ENCODE data around the gene RASA2.

The RASA2 gene, protein sequence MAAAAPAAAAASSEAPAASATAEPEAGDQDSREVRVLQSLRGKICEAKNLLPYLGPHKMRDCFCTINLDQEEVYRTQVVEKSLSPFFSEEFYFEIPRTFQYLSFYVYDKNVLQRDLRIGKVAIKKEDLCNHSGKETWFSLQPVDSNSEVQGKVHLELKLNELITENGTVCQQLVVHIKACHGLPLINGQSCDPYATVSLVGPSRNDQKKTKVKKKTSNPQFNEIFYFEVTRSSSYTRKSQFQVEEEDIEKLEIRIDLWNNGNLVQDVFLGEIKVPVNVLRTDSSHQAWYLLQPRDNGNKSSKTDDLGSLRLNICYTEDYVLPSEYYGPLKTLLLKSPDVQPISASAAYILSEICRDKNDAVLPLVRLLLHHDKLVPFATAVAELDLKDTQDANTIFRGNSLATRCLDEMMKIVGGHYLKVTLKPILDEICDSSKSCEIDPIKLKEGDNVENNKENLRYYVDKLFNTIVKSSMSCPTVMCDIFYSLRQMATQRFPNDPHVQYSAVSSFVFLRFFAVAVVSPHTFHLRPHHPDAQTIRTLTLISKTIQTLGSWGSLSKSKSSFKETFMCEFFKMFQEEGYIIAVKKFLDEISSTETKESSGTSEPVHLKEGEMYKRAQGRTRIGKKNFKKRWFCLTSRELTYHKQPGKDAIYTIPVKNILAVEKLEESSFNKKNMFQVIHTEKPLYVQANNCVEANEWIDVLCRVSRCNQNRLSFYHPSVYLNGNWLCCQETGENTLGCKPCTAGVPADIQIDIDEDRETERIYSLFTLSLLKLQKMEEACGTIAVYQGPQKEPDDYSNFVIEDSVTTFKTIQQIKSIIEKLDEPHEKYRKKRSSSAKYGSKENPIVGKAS

DNA sequence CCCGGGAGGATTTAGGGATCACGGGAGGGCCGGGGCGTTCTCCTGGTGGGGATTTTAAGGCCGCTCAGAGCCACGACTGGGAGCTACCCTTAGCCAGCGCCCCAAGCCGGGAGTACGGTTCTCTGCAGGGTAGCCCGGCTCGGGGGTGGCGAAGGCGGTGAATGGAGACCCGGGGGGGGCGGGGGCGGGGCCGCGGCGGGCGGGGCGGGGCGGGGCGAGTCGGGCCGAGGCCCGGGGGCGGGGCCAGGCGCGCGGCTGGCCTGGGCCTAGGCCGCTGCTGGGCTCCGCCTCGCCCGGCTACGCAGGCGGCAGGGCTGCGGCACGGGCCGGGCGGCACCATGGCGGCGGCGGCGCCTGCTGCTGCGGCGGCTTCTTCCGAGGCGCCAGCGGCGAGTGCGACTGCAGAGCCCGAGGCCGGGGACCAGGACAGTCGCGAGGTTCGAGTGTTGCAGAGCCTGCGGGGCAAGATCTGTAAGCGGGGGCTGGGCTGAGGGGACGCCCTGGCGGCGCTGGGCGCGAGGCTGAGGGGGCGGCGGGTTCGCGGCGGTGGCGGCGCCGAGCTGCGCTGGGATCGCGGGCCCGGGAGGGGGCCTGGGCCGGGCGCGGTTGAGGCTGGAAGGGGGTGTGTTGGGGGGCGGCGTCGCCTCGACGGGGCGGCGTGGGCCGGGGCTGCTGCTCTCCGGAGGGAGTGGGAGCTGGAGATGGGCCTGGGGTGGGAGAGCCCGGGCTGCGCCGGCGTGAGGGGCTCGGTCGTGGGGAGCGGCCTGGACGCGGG, at the start of gene RASA2:
TSS of gene RASA2 (plus strand) at position 282 of the 775 bp plus-strand sequence. CDS start at position 339, 57 bp downstream.
- DNase-seq (ENCODE audit: low read depth in 1 of 2, low spot score in 1 of 2) = peak; percentile 32 to 55

DNA sequence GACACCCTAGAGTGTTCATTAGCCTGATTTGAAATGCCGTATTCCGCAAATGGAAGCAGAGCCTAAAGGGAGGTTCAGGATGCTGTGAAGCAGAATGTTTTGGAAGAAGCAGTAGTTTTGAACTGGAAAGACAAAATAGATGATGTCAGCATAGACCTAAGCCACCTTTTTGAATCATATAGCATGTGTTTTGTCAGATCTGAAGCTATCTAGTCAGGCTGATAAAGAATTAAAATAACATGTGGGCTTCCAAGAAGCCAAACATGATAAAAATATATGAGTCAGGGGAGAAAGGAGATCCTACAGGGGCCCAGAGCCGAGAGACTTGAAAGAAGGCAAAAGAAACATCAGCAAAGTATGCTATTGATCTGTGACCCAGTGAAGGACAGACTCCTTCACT, 47.2 kb upstream of the RASA2 start:
- no peak for DNase-seq (ENCODE audit: low read depth in 1 of 2, low spot score in 1 of 2)

DNA sequence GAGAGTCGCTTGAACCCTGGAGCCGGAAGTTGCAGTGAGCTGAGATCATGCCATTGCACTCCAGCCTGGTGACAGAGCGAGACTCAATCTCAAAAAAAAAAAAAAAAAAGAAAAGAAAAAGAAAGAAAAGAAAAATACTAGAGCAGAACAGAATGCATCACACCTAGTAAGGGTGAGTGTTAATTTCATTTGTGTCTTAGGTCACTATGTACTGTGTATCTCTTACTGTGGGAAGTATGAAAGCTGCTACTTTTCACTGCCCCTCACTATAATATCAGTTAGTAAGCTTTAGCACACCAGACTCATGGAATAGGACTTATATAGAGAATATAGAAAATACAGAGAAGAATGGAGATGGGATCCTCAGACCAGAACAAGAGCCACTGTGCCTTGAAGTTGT, 45.9 kb upstream of the RASA2 start:
- no peak for DNase-seq (ENCODE audit: low read depth in 1 of 2, low spot score in 1 of 2)

DNA sequence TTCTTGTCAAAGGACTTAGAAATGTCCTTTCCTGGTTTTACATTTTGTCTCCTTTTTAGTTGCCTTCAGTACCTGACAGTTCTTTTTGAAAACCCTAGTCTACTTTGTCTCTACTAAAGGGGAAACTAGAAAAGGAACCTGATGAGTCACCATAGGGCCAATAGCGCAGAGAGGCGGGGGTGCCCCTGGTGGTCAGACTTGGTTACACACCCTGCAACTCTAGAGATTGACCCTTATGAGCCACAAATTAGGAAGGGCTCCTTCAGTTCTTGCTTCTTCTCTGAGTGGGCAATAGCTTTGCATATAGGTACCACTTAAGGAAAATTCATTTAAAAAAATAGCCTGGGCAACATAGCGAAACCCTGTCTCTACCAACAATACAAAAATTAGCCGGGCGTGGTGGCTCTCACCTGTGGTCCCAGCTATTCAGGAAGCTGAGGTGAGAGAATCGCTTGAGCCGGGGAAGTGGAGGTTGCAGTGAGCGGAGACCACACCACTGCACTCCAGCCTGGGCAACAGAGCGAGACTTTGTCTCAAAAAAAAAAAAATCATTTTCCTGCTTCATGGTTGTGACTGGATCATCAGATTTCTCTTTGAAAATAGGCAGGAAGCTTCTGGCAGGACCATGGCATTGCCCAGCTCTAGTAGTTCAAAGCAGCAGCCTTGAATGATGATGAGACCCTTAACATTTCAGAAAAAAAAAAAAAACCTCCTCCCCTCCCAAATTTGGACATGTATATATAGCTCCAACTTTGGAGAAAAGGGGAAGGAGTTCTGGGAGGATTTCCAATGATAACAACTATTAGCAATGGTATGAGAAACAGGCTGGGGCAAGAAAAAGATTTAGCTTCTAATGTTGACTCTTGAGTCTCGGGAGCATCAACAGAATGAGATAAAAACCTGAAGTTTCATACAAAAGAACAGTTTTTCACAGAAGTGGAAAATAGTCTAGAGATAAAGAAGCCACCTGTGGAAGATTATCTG, 45.2 kb upstream of the RASA2 start:
- DNase-seq (ENCODE audit: low read depth in 1 of 2, low spot score in 1 of 2) = peak; percentile 56 to 64

DNA sequence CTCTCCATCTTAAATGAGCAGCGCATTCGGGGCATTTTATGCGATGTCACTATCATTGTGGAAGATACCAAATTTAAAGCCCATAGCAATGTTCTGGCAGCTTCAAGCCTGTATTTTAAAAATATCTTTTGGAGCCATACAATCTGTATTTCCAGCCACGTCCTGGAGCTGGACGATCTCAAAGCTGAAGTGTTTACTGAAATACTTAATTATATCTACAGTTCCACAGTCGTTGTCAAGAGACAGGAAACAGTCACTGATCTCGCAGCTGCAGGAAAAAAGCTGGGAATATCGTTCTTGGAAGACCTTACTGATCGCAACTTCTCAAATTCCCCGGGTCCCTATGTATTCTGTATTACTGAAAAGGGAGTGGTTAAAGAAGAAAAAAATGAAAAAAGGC, 44.4 kb upstream of the RASA2 start:
- DNase-seq (ENCODE audit: low read depth in 1 of 2, low spot score in 1 of 2) = no peak

DNA sequence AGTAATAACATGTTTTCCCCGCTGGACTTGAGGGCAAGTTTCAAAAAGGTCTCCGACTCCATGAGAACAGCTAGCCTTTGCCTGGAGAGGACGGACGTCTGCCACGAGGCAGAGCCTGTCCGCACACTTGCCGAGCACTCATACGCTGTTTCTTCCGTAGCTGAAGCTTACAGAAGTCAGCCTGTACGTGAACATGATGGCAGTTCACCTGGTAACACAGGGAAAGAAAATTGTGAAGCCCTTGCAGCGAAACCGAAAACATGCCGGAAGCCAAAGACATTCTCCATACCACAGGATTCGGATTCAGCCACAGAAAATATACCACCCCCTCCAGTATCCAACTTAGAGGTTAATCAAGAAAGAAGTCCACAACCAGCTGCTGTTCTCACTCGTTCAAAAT, 43.9 kb upstream of the RASA2 start:
- DNase-seq (ENCODE audit: low read depth in 1 of 2, low spot score in 1 of 2) = no peak

DNA sequence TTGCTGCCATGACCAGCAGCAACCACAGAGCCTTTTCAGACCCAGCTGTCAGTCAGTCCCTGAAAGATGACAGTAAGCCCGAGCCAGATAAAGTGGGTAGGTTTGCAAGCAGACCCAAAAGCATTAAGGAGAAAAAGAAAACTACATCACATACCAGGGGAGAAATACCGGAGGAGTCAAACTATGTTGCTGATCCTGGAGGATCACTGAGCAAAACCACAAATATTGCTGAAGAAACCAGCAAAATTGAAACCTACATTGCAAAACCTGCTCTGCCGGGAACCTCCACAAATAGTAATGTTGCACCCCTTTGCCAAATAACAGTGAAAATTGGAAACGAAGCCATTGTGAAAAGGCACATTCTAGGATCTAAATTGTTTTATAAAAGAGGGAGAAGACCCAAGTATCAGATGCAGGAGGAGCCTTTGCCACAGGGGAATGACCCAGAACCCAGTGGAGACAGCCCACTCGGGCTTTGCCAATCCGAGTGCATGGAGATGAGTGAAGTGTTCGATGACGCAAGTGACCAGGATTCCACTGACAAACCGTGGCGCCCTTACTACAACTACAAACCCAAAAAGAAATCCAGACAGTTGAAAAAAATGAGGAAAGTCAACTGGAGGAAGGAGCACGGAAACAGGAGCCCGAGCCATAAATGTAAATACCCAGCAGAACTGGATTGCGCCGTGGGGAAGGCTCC, 42.1 kb upstream of the RASA2 start:
- DNase-seq (ENCODE audit: low read depth in 1 of 2, low spot score in 1 of 2) = no peak

DNA sequence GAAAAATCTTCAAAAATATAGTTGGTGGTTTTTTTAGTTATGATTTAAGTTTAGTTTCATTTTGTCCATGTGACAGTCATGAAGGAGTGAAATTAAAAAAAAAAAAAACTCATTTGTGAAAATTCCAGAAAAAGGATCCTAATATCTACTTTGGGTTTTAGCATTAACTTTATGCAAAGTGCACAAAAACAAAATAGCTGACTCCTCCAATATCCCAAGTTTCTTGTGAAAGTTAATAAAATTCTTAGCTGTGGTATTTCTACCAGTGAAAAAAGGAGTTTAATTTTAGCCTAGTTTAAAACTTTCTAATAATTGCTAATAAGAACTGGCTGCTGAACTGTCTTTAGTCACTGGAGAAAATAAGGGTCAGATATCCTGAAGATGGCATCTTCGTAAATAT, 40.8 kb upstream of the RASA2 start:
- no peak for DNase-seq (ENCODE audit: low read depth in 1 of 2, low spot score in 1 of 2)

DNA sequence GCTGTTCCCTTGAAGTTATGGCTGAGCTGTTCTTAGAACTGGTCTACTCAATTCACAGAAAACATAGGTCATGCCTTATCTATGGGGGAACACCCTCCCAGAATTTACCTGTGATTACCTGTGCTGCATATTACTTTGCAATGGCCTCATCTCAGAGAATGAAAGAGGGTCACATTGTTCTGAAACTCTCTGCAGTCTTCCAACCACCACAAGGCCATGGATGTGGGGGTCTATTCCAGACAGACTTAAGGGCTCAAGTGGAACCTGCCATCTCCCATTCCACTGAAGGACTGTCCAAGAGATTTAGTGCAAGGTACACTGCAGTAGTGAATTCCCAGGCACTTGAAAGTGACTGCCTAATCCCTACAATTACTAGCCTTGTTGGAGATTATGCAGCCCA, 40.1 kb upstream of the RASA2 start:
- DNase-seq (ENCODE audit: low read depth in 1 of 2, low spot score in 1 of 2) = no peak

DNA sequence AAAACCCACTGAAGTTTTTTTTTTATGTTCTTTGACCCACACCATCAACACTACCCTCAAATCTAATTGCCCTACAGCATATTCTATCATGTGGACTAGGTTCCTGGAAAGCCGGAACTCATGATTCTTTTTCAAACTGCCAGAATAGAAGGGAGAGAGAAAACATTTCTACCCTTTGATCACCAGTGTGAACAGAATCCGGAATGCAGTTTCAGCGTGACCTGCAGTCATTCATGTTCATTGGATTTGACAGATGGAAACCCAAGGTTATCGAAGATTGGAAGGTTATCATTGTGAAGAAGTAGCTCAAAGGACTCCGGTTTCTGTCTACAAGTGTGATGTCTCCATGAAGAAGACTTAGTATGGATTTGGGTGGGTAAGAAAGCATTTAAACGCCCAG, 39.4 kb upstream of the RASA2 start:
- no peak for DNase-seq (ENCODE audit: low read depth in 1 of 2, low spot score in 1 of 2)

DNA sequence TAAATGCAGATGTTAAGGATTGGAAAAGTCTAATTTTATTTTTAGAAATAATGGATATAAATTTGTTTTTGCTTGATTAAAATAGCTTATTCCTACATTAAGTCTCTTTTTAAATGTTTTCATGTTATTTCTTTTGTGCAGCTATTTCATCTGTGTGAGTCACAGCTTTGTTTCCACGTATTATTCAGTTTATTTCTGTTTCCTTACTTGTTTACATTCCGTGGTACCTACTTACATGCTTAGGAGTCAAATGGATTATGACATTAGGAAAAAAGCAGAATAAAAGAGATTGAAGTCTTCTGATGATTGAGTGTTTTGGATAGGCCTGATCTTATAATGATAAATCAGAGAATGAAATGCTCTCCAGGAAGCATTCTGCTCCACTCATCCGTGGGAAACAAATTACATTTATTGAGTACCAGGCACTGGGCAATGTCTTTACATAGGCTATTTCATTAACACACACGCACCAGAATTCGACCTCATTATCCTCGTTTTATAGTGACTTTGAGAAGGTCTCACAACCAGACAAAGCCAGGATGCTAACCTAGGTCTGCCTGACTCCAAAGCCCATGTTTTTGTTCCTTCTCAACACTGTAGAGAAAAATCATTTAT, 38.1 kb upstream of the RASA2 start:
- no peak for DNase-seq (ENCODE audit: low read depth in 1 of 2, low spot score in 1 of 2)

DNA sequence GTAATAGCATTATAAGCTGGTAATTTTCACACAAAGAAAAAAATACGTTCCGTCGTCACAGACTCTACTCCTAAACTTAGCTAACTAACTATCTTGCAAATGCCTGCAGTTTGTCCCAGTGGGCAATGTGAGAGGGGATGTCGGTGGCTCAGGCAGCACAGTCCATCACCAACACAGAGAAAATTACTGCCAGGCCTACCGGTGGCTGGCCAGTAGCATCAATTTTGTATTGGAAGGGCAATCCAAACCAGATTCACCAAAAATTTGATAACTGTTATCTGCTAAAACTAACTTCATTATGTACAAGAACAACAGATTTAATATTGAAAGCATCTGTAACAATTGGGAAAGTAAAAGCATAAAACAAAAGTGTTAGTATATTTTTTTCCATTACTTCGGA, 37.4 kb upstream of the RASA2 start:
- no peak for DNase-seq (ENCODE audit: low read depth in 1 of 2, low spot score in 1 of 2)

DNA sequence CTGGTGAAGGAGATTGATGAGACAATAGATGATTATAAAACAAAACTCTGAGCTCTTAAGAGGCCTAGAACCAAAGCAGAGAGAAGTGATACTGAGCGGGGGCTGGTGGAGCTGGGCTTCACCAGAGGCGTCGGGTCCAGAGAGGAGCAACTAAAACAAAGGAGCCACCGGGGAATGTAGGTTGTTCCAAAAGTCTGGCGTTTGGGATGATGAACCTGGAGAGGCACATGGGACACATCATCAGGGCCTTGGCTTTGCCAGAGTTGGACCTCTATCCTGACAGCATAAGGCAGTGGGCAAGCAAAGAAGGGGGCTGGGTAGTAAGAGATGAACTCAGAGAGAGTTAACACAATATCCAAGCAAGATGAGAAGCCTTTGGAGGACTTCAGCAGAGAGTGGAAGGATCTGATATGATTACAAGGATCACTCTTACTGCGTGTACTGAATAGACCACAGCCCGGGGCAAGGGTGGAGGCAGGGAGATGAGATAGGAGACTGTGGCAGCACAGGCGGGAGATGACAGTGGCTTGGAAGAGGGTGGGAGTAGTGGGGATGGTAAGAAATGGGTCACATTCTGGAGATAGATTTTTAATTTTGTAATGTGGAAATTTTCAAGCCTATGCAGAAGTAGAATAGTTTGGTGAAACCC, 36.0 kb upstream of the RASA2 start:
- no peak for DNase-seq (ENCODE audit: low read depth in 1 of 2, low spot score in 1 of 2)

DNA sequence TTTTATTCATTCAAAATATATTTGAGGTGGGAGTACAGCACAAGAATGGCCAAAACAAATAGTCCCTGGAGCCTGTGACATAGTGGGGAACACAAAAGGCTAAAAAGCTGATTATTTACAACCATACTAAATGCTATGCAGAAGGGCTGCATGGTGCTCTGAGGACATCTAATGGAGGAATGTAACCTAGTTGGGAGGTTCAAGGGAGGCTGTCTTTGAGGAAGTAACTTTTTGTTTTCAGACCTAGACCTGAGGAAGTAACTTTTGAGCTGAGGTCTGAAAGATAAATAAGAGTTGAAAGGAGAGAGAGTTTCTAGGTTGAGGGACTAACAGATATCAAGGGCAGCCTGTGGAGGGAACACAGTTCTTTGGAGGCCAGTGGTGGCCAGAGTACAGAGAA, 34.8 kb upstream of the RASA2 start:
- no peak for DNase-seq (ENCODE audit: low read depth in 1 of 2, low spot score in 1 of 2)

DNA sequence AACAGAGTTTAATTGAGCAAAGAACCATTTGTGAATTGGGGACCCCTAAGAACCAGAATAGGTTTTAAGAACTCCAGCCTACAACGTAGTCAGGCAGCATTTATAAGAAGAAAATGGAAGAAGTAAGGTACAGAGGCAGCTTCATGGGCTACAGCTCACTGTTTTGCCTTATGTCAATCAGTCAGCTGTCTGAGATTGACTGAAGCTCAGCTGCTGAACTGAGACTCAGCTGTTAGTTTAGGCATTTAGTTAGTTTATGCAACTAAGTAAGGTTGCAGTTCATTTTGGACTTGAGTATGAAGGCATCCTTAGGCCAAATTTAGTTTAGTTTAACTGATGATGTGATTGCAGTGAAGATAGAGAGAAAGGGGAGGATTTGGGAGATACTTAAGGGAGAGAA, 34.1 kb upstream of the RASA2 start:
- DNase-seq (ENCODE audit: low read depth in 1 of 2, low spot score in 1 of 2) = no peak

DNA sequence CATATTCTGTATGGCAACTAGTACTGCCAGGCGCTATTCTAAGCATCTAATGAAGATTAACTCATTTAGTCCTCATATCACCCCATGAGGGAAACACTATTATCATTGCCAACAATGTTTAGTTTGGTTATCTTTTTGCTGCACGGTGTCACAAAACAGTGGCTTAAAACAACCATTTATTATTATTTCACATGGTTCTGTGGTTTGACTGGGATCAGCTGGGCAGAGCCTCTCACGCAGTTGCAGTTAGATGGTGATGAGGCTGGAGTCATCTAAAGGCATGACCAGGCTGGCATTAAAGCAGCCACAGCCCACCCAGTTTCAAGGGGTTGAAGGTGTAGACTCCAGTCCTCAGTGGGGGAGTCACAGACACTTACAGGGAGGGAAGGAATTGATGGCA, 32.8 kb upstream of the RASA2 start:
- no peak for DNase-seq (ENCODE audit: low read depth in 1 of 2, low spot score in 1 of 2)

DNA sequence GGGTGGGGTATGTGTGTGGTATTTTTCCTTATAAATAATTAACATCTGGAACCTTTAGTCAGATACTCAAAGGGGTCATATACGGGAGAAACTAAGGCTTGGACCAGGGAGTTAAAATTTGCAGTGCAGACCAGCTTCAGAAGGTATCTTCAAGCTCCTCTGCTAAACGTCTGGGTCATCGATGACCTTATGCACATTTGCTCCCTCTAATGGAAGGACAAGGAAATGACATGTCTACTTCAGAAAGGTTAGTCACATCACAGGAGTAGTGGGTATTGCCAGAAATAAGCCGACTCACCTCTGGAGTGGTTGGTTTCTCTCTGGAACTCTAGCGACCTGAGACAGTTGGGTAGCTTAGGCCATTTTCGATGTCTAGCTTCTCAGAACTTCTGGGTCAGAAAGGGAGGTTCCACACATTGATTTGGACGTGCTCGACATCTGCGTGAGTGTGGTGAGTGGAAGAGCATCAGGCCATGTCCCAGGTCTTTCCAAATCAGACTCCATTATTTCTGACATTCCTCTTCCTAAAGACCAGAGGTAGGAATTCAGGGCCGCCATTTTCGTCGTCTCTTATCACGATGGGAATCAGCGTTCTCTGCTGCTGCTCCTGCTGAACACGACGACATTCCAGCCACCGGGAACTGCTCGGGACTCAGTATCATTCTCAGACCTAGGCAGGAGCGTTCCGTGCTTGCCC, 31.8 kb upstream of the RASA2 start:
- no peak for DNase-seq (ENCODE audit: low read depth in 1 of 2, low spot score in 1 of 2)

DNA sequence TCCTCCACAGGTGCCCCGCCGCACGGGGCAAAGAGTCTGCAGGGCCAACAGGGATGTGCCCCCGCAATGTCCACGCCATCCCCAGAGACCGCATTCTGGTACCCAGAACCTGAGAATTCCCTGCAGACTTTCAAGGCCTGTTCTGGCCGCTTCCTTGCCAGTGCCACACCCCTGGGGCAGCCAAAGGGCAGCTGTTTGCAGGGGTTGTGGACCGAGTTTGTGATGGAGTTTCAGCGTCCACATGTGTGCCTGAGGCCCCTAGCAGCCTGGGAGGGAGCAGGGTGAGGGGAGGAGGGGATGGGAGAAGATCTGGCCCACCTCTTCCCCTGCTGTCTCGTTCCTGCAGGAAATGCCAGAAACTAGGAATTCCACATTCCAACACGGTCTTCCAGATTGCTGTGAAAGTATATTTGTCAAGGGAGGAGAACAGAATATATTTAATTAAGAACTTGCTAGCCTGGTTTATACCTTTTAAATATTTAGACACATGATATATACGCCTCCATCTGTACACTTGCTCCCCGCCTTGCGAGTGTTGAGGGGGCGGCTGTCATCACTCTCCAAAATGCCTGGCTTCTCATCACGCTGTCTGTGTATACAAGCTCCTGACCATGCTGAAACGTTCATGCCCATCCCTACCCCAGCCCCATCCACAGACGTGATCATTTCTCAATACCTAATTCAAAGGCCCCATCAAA, 31.1 kb upstream of the RASA2 start:
- DNase-seq (ENCODE audit: low read depth in 1 of 2, low spot score in 1 of 2) = no peak
